GM12801 (cell line): ENCODE results near the gene SYNPR.

Source experiments
- CTCF ChIP-seq: IDR thresholded peaks from one replicate; pipeline ENCODE4 v1.5.1; 2011; ENCODE audit warnings: control low read depth; ENCODE audit not compliant: insufficient read length; ENCODE audit errors: extremely low read depth

SYNPR gene

GRCh38 chr3:63287610-63288009 lies 9.5 kb downstream of the SYNPR start:
- no peak for TF ChIP-seq CTCF

- no peak for TF ChIP-seq CTCF
These were observed 12.6 kb downstream of the SYNPR start for GRCh38 chr3:63290686-63291085.

DNA sequence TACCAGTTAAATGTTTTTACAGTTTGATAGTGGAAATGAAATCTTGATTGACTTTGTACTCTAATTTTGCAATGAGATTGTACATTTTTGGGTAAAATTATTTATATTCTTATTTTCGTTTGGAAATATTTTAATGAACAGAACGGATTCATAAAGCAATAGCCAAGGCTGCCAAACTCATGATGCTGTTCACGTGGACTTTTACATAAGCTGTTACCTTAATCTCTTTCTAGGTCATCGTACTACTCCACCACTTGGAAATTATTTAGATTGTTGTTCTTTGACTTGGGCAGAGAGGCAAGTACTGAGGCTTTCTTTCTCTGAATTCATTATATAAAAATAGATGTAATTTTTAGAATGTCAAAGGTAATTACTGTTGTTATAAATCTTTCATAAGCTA lies 16.2 kb downstream of the SYNPR start:
- no peak for TF ChIP-seq CTCF

DNA sequence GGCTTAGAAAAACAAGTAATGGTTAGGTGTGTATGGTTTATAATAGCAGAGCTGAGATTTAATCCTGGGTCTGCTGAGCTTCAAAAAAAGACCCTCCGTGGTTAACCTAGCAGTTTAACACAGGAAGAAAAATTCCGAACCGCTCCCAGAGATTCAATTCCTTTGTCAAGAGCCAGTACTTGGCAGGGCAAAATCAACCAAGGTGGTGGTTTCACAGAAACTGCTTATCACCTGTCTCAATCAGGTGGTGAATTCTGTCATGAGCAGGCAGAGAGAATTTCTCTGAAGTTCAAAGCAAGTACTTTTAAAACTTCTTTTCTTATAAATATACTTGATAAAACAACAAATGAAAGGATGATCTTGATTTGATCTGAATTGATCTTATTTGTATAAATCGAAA lies 17.2 kb downstream of the SYNPR start:
- no peak for TF ChIP-seq CTCF

DNA sequence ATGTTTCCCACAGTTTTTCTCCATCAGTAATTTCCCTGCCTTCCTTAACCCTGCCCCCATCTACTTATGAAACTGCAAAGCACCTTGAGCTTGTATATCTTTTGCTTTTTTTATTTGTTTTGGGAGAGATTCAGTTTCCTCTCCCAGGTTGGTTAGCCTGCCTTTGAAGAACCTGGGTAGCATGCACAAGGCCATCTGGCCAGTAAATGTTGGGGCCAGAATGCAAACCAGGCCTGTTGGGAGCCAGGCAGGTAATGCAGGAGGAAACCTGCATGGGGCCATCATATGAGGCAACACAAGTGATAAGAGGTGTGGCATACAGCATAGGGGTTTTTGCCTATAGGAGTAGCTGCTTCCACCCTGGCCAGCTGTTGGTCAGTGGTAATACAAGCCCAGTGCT lies 17.7 kb downstream of the SYNPR start:
- TF ChIP-seq CTCF: no peak

GRCh38 chr3:63296249-63296648 lies 18.1 kb downstream of the SYNPR start:
- TF ChIP-seq CTCF: no peak

GRCh38 chr3:63303238-63303637 lies 25.1 kb downstream of the SYNPR start:
- no peak for TF ChIP-seq CTCF

- no peak for TF ChIP-seq CTCF
These were observed 26.3 kb downstream of the SYNPR start for GRCh38 chr3:63304421-63304820.
